ENCODE results near the gene GAS2.

GAS2 gene

DNA sequence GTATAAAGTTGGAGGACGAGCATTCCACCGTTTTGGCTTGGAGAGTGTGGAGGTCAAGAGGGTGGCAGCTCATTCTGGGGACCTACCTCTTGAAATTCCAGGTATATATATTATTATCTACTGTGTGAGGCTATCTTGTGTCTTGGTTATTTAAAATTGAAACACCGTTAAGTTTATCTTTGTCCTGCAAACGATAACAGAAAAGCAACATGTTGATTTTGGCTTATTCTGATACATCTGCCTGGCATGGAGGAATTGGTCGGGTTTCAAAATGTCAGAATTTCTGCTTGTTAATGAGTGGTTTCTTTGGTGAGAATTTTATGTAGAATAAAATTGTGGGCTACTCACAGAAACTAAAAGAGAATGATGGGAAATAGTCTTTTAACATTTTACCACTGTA lies 108.8 kb downstream of the GAS2 start:
- Histone ChIP-seq H3K4me1 (ENCODE audit: control insufficient read depth in 2 of 2, insufficient read depth in 1 of 2, low read depth in 1 of 2, low read length in 2 of 2) (no peaks in the 10 kb centered on the region), H3K9me3 (replicated peaks in 1 of 2; ENCODE audit: control insufficient read depth in 2 of 2, insufficient read depth in 1 of 2, low read depth in 1 of 2, low read length in 2 of 2) (no peaks in the 10 kb centered on the region), H3K18ac (ENCODE audit: low read length) (no peak overlapping the region), H2BK15ac (ENCODE audit: low read length) (no peak overlapping the region), H4K91ac (ENCODE audit: low read depth, low read length, poor library complexity) (no peak overlapping the region), H4K8ac (ENCODE audit: low read depth, low read length) (no peak overlapping the region), H3K9ac (ENCODE audit: low read depth, low read length, poor library complexity) (no peak overlapping the region), H2AK5ac (ENCODE audit: low read depth, low read length) (no peak overlapping the region), H3K79me1 (ENCODE audit: low read depth, low read length) (no peaks in the 10 kb centered on the region), H2BK12ac (ENCODE audit: low read length) (no peak overlapping the region), H3K36me3 (replicated peaks in 1 of 2; ENCODE audit: control insufficient read depth in 2 of 2, insufficient read depth in 2 of 2, low read length in 2 of 2) (no peaks in the 10 kb centered on the region), H3K4me2 (ENCODE audit: insufficient read depth, low read length, poor library complexity, severe bottlenecking) (no peak overlapping the region), H2BK5ac (ENCODE audit: low read length) (no peak overlapping the region), H2AFZ (ENCODE audit: low read length) (no peak overlapping the region), H3K27me3 (ENCODE audit: control insufficient read depth in 3 of 3, insufficient read depth in 3 of 3, low read depth in 1 of 3, low read length in 3 of 3) (no peaks in the 10 kb centered on the region), H3K27ac (replicated peaks; ENCODE audit: low read length) (no peak overlapping the region), H3K14ac (ENCODE audit: low read length) (no peak overlapping the region), H3K4me3 (ENCODE audit: low read length in 2 of 2) (no peak overlapping the region), H3K23ac (ENCODE audit: low read depth, low read length, poor library complexity) (no peak overlapping the region), H3K4ac (ENCODE audit: low read length) (no peak overlapping the region), H2BK120ac (ENCODE audit: low read depth, low read length) (no peak overlapping the region)
- no CpG with 5 or more reads among the region's 5 CpGs for WGBS, 2 donors (ENCODE audit: extremely low coverage in 2 of 2, insufficient read length in 2 of 2, insufficient replicate concordance in 1 of 2)
- no peak for DNase-seq (ENCODE audit: low spot score)

- H3K27ac ChIP-seq (replicated peaks; ENCODE audit: low read length): no peak overlapping the region
Observed at GRCh38 chr11:22778642-22779041, 112.2 kb downstream of the GAS2 start.

GRCh38 chr11:22779850-22780249 lies 113.4 kb downstream of the GAS2 start:
- Histone ChIP-seq H3K9me3 (replicated peaks in 1 of 2; ENCODE audit: control insufficient read depth in 2 of 2, insufficient read depth in 1 of 2, low read depth in 1 of 2, low read length in 2 of 2) (peaks cover 0 to 9% of the 10 kb centered on the region in 2 donors), H2BK15ac (ENCODE audit: low read length) (no peak overlapping the region), H4K91ac (ENCODE audit: low read depth, low read length, poor library complexity) (no peak overlapping the region), H2BK120ac (ENCODE audit: low read depth, low read length) (no peak overlapping the region), H3K14ac (ENCODE audit: low read length) (no peak overlapping the region), H3K4me1 (ENCODE audit: control insufficient read depth in 2 of 2, insufficient read depth in 1 of 2, low read depth in 1 of 2, low read length in 2 of 2) (peaks cover 5 to 12% of the 10 kb centered on the region in 2 donors), H2BK5ac (ENCODE audit: low read length) (no peak overlapping the region), H4K8ac (ENCODE audit: low read depth, low read length) (no peak overlapping the region), H3K4me3 (ENCODE audit: low read length in 2 of 2) (no peak overlapping the region), H3K18ac (ENCODE audit: low read length) (no peak overlapping the region), H3K27ac (replicated peaks; ENCODE audit: low read length) (no peak overlapping the region), H3K4ac (ENCODE audit: low read length) (no peak overlapping the region), H3K23ac (ENCODE audit: low read depth, low read length, poor library complexity) (no peak overlapping the region), H3K79me1 (ENCODE audit: low read depth, low read length) (no peaks in the 10 kb centered on the region), H2AK5ac (ENCODE audit: low read depth, low read length) (no peak overlapping the region), H3K4me2 (ENCODE audit: insufficient read depth, low read length, poor library complexity, severe bottlenecking) (no peak overlapping the region), H2AFZ (ENCODE audit: low read length) (no peak overlapping the region), H2BK12ac (ENCODE audit: low read length) (no peak overlapping the region), H3K36me3 (replicated peaks in 1 of 2; ENCODE audit: control insufficient read depth in 2 of 2, insufficient read depth in 2 of 2, low read length in 2 of 2) (no peaks in the 10 kb centered on the region), H3K9ac (ENCODE audit: low read depth, low read length, poor library complexity) (no peak overlapping the region), H3K27me3 (ENCODE audit: control insufficient read depth in 3 of 3, insufficient read depth in 3 of 3, low read depth in 1 of 3, low read length in 3 of 3) (no peaks in the 10 kb centered on the region)
- no peak for DNase-seq (ENCODE audit: low spot score)
- WGBS, 2 donors (ENCODE audit: extremely low coverage in 2 of 2, insufficient read length in 2 of 2, insufficient replicate concordance in 1 of 2): no CpG with 5 or more reads among the region's 5 CpGs

More at GRCh38 chr11:22778642-22779041, 112.2 kb downstream of the GAS2 start:
- Histone ChIP-seq H3K36me3 (replicated peaks in 1 of 2; ENCODE audit: control insufficient read depth in 2 of 2, insufficient read depth in 2 of 2, low read length in 2 of 2) (no peaks in the 10 kb centered on the region), H2BK5ac (ENCODE audit: low read length) (no peak overlapping the region), H3K9ac (ENCODE audit: low read depth, low read length, poor library complexity) (no peak overlapping the region), H2AK5ac (ENCODE audit: low read depth, low read length) (no peak overlapping the region), H2BK12ac (ENCODE audit: low read length) (no peak overlapping the region), H3K27me3 (ENCODE audit: control insufficient read depth in 3 of 3, insufficient read depth in 3 of 3, low read depth in 1 of 3, low read length in 3 of 3) (no peaks in the 10 kb centered on the region), H3K23ac (ENCODE audit: low read depth, low read length, poor library complexity) (no peak overlapping the region), H3K4me2 (ENCODE audit: insufficient read depth, low read length, poor library complexity, severe bottlenecking) (no peak overlapping the region), H3K4ac (ENCODE audit: low read length) (no peak overlapping the region), H2BK15ac (ENCODE audit: low read length) (no peak overlapping the region), H2AFZ (ENCODE audit: low read length) (no peak overlapping the region), H3K79me1 (ENCODE audit: low read depth, low read length) (no peaks in the 10 kb centered on the region), H3K18ac (ENCODE audit: low read length) (no peak overlapping the region), H4K8ac (ENCODE audit: low read depth, low read length) (no peak overlapping the region), H3K14ac (ENCODE audit: low read length) (no peak overlapping the region), H4K91ac (ENCODE audit: low read depth, low read length, poor library complexity) (no peak overlapping the region), H3K4me1 (ENCODE audit: control insufficient read depth in 2 of 2, insufficient read depth in 1 of 2, low read depth in 1 of 2, low read length in 2 of 2) (peaks cover 5 to 11% of the 10 kb centered on the region in 2 donors), H3K4me3 (ENCODE audit: low read length in 2 of 2) (no peak overlapping the region), H3K9me3 (replicated peaks in 1 of 2; ENCODE audit: control insufficient read depth in 2 of 2, insufficient read depth in 1 of 2, low read depth in 1 of 2, low read length in 2 of 2) (peaks cover 0 to 5% of the 10 kb centered on the region in 2 donors), H2BK120ac (ENCODE audit: low read depth, low read length) (no peak overlapping the region)
- no peak for DNase-seq (ENCODE audit: low spot score)

DNA sequence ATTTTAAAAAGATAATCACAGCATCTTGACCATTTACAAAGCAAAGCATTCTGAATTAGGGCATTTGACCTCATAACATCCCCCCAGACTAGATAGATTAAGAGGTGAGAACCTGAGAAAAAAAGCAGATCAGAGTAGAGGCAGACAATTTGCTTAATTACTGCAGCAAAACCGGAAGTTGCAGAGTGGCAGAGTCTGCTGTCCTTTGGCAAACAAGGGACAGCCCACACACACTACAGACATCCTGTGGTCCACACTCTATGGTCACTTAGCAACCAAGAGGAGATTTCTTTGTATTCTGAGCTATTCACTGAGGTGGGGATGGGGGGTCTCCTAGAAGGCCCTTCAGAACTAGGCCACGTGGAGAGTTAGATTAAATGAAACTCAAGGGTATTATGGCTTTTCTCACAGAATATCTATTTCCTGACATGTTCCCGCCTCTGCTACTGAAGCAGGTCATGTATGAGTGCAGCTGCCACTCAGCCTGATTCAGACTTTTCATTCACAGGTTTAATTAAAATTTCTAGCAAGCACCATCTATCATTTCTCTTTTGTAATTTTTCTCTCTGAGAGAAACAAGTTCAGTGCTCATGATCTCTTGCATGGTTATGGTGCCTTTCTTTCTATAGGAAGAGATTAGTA lies 114.7 kb downstream of the GAS2 start:
- peak; percentile 6 for DNase-seq (ENCODE audit: low spot score)
- Histone ChIP-seq H3K4me1 (ENCODE audit: control insufficient read depth in 2 of 2, insufficient read depth in 1 of 2, low read depth in 1 of 2, low read length in 2 of 2) (peaks cover 5 to 21% of the 10 kb centered on the region in 2 donors), H3K9me3 (replicated peaks in 1 of 2; ENCODE audit: control insufficient read depth in 2 of 2, insufficient read depth in 1 of 2, low read depth in 1 of 2, low read length in 2 of 2) (peaks cover 0 to 9% of the 10 kb centered on the region in 2 donors), H3K9ac (ENCODE audit: low read depth, low read length, poor library complexity) (no peak overlapping the region), H3K4me3 (ENCODE audit: low read length in 2 of 2) (no peak overlapping the region), H3K14ac (ENCODE audit: low read length) (no peak overlapping the region), H2BK5ac (ENCODE audit: low read length) (no peak overlapping the region), H3K27me3 (ENCODE audit: control insufficient read depth in 3 of 3, insufficient read depth in 3 of 3, low read depth in 1 of 3, low read length in 3 of 3) (no peaks in the 10 kb centered on the region), H4K91ac (ENCODE audit: low read depth, low read length, poor library complexity) (no peak overlapping the region), H2BK120ac (ENCODE audit: low read depth, low read length) (no peak overlapping the region), H3K23ac (ENCODE audit: low read depth, low read length, poor library complexity) (no peak overlapping the region), H4K8ac (ENCODE audit: low read depth, low read length) (no peak overlapping the region), H3K27ac (replicated peaks; ENCODE audit: low read length) (no peak overlapping the region), H3K4me2 (ENCODE audit: insufficient read depth, low read length, poor library complexity, severe bottlenecking) (no peak overlapping the region), H3K36me3 (replicated peaks in 1 of 2; ENCODE audit: control insufficient read depth in 2 of 2, insufficient read depth in 2 of 2, low read length in 2 of 2) (no peaks in the 10 kb centered on the region), H2AFZ (ENCODE audit: low read length) (peak overlapping the region; percentile 24), H3K4ac (ENCODE audit: low read length) (no peak overlapping the region), H3K79me1 (ENCODE audit: low read depth, low read length) (no peaks in the 10 kb centered on the region), H2BK12ac (ENCODE audit: low read length) (no peak overlapping the region), H2BK15ac (ENCODE audit: low read length) (no peak overlapping the region), H3K18ac (ENCODE audit: low read length) (no peak overlapping the region), H2AK5ac (ENCODE audit: low read depth, low read length) (no peak overlapping the region)
- no CpG with 5 or more reads among the region's 3 CpGs for WGBS, 2 donors (ENCODE audit: extremely low coverage in 2 of 2, insufficient read length in 2 of 2, insufficient replicate concordance in 1 of 2)

Data from neuronal stem cell (in vitro differentiated cells).